Measurements from ENCODE around the gene CDH7.

Gene CDH7, protein sequence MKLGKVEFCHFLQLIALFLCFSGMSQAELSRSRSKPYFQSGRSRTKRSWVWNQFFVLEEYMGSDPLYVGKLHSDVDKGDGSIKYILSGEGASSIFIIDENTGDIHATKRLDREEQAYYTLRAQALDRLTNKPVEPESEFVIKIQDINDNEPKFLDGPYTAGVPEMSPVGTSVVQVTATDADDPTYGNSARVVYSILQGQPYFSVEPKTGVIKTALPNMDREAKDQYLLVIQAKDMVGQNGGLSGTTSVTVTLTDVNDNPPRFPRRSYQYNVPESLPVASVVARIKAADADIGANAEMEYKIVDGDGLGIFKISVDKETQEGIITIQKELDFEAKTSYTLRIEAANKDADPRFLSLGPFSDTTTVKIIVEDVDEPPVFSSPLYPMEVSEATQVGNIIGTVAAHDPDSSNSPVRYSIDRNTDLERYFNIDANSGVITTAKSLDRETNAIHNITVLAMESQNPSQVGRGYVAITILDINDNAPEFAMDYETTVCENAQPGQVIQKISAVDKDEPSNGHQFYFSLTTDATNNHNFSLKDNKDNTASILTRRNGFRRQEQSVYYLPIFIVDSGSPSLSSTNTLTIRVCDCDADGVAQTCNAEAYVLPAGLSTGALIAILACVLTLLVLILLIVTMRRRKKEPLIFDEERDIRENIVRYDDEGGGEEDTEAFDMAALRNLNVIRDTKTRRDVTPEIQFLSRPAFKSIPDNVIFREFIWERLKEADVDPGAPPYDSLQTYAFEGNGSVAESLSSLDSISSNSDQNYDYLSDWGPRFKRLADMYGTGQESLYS

DNA sequence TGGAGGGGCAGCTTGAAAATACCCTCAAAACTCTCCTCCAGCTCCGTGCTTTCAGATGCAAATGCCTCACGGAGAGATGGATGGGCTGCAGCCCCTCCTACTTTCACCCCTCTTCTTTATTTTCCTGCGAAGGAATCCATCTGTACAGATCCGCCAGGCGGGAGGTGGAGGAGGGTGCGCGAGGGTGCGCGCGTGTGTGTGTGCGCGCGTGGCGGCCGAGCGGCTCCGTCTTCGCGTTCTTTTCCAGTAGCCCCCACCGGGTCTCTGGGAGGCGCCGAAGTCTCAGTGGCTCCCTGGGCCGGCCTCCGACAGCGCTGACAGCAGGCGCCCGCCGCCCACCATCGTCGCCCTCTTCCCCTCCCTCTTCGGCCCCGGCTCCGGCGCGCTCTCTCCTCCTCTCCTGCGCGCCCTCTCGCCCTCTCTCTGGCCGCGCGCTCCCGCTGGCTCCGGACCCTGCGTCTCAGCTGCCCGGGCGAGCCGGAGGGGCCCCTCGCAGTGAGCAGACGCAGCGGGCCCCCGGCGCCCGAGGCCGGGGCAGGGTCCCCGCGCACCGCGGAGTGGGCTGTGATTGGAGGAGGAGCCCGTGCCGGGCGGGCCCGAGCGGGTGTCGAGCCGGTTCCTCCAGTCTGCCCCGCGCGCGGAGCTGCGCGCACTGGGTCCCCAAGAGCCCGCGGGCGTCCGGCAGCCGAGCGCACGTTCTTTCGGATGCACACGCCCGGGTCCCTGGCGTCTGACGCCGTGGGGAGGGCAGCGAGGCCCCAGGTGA lies at the start of gene CDH7:
Gene CDH7 (plus strand): TSS at position 624 of the 766 bp plus-strand sequence. CDS start 11,831 bp downstream, outside the sequence.
- H3K4me3 ChIP-seq (ENCODE audit: low read depth, low read length): peak within 1 kb of the TSS; percentile 92
- no peak within 1 kb of the TSS for H3K9ac ChIP-seq (ENCODE audit: low read depth, low read length)
- H3K9me3 ChIP-seq (ENCODE audit: control insufficient read depth, insufficient read depth, low read length): no peaks in the 10 kb centered on the region
- no peaks in the 10 kb centered on the region for H3K36me3 ChIP-seq (ENCODE audit: control insufficient read depth, insufficient read depth, low read length)
- peaks cover 4% of the 10 kb centered on the region for H3K4me1 ChIP-seq (ENCODE audit: control insufficient read depth, insufficient read depth, low read length)
- H3K27me3 ChIP-seq (ENCODE audit: control insufficient read depth, insufficient read depth, low read length): peaks cover 39% of the 10 kb centered on the region

- Histone ChIP-seq H3K4me1 (ENCODE audit: control insufficient read depth, insufficient read depth, low read length) (no peaks in the 10 kb centered on the region), H3K4me3 (ENCODE audit: low read depth, low read length) (no peak overlapping the region), H3K9ac (ENCODE audit: low read depth, low read length) (no peak overlapping the region), H3K27me3 (ENCODE audit: control insufficient read depth, insufficient read depth, low read length) (no peaks in the 10 kb centered on the region), H3K36me3 (ENCODE audit: control insufficient read depth, insufficient read depth, low read length) (no peaks in the 10 kb centered on the region), H3K9me3 (ENCODE audit: control insufficient read depth, insufficient read depth, low read length) (no peaks in the 10 kb centered on the region)
Observed at GRCh38 chr18:65704046-65704445, 46.8 kb upstream of the CDH7 start.

GRCh38 chr18:65706646-65707045 lies 44.2 kb upstream of the CDH7 start:
- no peaks in the 10 kb centered on the region for H3K36me3 ChIP-seq (ENCODE audit: control insufficient read depth, insufficient read depth, low read length)

GRCh38 chr18:65711493-65711892 lies 39.3 kb upstream of the CDH7 start:
- no peaks in the 10 kb centered on the region for H3K9me3 ChIP-seq (ENCODE audit: control insufficient read depth, insufficient read depth, low read length)
- no peak overlapping the region for H3K9ac ChIP-seq (ENCODE audit: low read depth, low read length)
- H3K4me1 ChIP-seq (ENCODE audit: control insufficient read depth, insufficient read depth, low read length): no peaks in the 10 kb centered on the region
- H3K4me3 ChIP-seq (ENCODE audit: low read depth, low read length): no peak overlapping the region
- H3K27me3 ChIP-seq (ENCODE audit: control insufficient read depth, insufficient read depth, low read length): no peaks in the 10 kb centered on the region
- no peaks in the 10 kb centered on the region for H3K36me3 ChIP-seq (ENCODE audit: control insufficient read depth, insufficient read depth, low read length)

More at GRCh38 chr18:65706646-65707045, 44.2 kb upstream of the CDH7 start:
- Histone ChIP-seq H3K27me3 (ENCODE audit: control insufficient read depth, insufficient read depth, low read length) (no peaks in the 10 kb centered on the region), H3K9me3 (ENCODE audit: control insufficient read depth, insufficient read depth, low read length) (no peaks in the 10 kb centered on the region), H3K4me1 (ENCODE audit: control insufficient read depth, insufficient read depth, low read length) (no peaks in the 10 kb centered on the region), H3K4me3 (ENCODE audit: low read depth, low read length) (no peak overlapping the region), H3K9ac (ENCODE audit: low read depth, low read length) (no peak overlapping the region)

- H3K9me3 ChIP-seq (ENCODE audit: control insufficient read depth, insufficient read depth, low read length): no peaks in the 10 kb centered on the region
- no peaks in the 10 kb centered on the region for H3K4me1 ChIP-seq (ENCODE audit: control insufficient read depth, insufficient read depth, low read length)
- H3K27me3 ChIP-seq (ENCODE audit: control insufficient read depth, insufficient read depth, low read length): no peaks in the 10 kb centered on the region
- H3K36me3 ChIP-seq (ENCODE audit: control insufficient read depth, insufficient read depth, low read length): no peaks in the 10 kb centered on the region
- no peak overlapping the region for H3K9ac ChIP-seq (ENCODE audit: low read depth, low read length)
- no peak overlapping the region for H3K4me3 ChIP-seq (ENCODE audit: low read depth, low read length)
Observed at GRCh38 chr18:65721619-65722018, 29.2 kb upstream of the CDH7 start.

DNA sequence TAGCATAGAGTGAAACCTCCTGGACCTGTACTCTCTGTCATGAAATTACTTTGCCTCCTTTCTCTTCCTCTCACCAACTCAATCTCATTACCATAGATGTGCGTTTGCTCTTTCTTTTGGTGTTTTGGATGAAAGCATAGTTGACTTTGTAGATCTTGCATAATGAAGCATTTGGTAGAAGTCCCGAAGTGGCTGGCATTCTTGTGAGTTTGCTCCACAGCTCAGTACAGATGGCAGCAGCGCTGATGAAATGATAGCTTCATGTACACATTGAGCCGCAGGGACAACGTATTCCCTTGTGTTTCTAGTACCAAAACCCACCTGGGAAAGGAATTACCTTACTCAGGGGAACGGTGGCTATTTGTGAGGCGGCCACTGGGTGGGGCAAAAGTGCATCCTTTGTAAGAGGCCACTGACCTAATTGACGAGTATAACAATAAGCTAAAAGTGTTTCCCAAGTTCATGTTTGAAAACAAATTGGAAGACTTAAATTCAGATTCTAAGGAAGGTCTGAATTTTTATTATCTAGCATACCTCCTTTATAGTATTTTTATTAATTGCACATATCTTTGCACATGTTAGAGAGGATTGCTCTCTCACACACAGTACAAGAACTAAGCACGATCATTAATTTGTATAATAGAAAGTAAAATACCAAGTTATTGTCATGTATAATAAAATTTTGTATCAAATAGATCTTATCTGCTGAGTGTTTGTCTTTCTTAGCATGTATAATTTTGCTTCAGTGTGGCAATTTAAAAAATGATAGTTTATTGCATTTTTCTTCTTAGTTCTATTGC lies 25.4 kb upstream of the CDH7 start:
- H3K9ac ChIP-seq (ENCODE audit: low read depth, low read length): no peak overlapping the region
- no peaks in the 10 kb centered on the region for H3K36me3 ChIP-seq (ENCODE audit: control insufficient read depth, insufficient read depth, low read length)
- no peak overlapping the region for H3K4me3 ChIP-seq (ENCODE audit: low read depth, low read length)
- no peaks in the 10 kb centered on the region for H3K27me3 ChIP-seq (ENCODE audit: control insufficient read depth, insufficient read depth, low read length)
- H3K4me1 ChIP-seq (ENCODE audit: control insufficient read depth, insufficient read depth, low read length): no peaks in the 10 kb centered on the region
- no peaks in the 10 kb centered on the region for H3K9me3 ChIP-seq (ENCODE audit: control insufficient read depth, insufficient read depth, low read length)

- H3K9ac ChIP-seq (ENCODE audit: low read depth, low read length): no peak overlapping the region
- H3K4me3 ChIP-seq (ENCODE audit: low read depth, low read length): no peak overlapping the region
- no peaks in the 10 kb centered on the region for H3K36me3 ChIP-seq (ENCODE audit: control insufficient read depth, insufficient read depth, low read length)
- H3K9me3 ChIP-seq (ENCODE audit: control insufficient read depth, insufficient read depth, low read length): no peaks in the 10 kb centered on the region
- H3K4me1 ChIP-seq (ENCODE audit: control insufficient read depth, insufficient read depth, low read length): no peaks in the 10 kb centered on the region
- H3K27me3 ChIP-seq (ENCODE audit: control insufficient read depth, insufficient read depth, low read length): no peaks in the 10 kb centered on the region
Observed at GRCh38 chr18:65735155-65735554, 15.7 kb upstream of the CDH7 start.

DNA sequence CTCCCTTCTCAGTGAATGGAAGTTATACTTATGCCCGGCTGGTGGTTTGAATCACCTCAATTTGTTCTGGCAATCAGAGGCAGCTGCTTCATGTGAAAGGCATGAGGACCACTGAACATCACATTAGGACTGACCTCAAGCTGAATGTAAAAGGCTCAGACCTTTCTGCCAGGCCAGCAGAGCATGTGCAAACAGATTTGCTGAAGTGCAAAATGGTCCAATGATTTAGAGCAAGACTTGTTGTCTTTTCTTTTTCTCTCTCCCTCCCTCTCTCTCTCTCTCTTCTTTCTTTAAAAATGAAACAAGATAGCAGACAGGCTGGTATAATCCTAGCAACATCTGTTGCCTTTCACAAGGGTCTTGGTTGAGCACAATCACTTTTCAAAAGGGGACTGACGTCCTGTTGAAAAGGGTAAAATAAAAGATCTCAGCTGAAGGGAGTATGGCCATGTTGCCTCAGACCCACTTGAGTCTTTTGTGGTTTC lies 13.3 kb upstream of the CDH7 start:
- Histone ChIP-seq H3K4me1 (ENCODE audit: control insufficient read depth, insufficient read depth, low read length) (no peaks in the 10 kb centered on the region), H3K4me3 (ENCODE audit: low read depth, low read length) (no peak overlapping the region), H3K27me3 (ENCODE audit: control insufficient read depth, insufficient read depth, low read length) (no peaks in the 10 kb centered on the region), H3K36me3 (ENCODE audit: control insufficient read depth, insufficient read depth, low read length) (no peaks in the 10 kb centered on the region), H3K9ac (ENCODE audit: low read depth, low read length) (no peak overlapping the region), H3K9me3 (ENCODE audit: control insufficient read depth, insufficient read depth, low read length) (no peaks in the 10 kb centered on the region)

DNA sequence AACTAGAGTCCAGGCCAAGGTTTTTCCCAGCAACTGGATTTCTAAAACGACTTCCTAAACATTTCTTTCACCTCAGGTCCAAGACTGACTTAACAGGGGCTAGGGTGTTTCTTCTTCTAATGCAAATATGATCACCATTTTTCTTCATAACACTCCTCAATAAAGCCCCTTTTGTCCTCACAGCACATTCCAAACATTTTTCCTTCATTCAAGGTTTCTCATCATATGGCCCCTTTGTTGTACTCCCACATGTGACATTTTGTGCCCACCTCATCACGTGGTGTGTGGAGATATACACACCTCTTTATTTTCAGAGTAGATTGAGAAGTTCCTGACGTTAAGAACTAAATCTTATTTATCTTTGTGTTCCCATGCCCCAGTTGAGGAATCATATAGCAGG lies 3.9 kb upstream of the CDH7 start:
- Histone ChIP-seq H3K4me3 (ENCODE audit: low read depth, low read length) (no peak overlapping the region), H3K9ac (ENCODE audit: low read depth, low read length) (no peak overlapping the region), H3K9me3 (ENCODE audit: control insufficient read depth, insufficient read depth, low read length) (no peaks in the 10 kb centered on the region), H3K4me1 (ENCODE audit: control insufficient read depth, insufficient read depth, low read length) (no peaks in the 10 kb centered on the region), H3K27me3 (ENCODE audit: control insufficient read depth, insufficient read depth, low read length) (peaks cover 24% of the 10 kb centered on the region), H3K36me3 (ENCODE audit: control insufficient read depth, insufficient read depth, low read length) (no peaks in the 10 kb centered on the region)

GRCh38 chr18:65748321-65748720 lies 2.5 kb upstream of the CDH7 start:
- H3K9me3 ChIP-seq (ENCODE audit: control insufficient read depth, insufficient read depth, low read length): no peaks in the 10 kb centered on the region
- H3K4me3 ChIP-seq (ENCODE audit: low read depth, low read length): no peak overlapping the region
- H3K4me1 ChIP-seq (ENCODE audit: control insufficient read depth, insufficient read depth, low read length): no peaks in the 10 kb centered on the region
- H3K27me3 ChIP-seq (ENCODE audit: control insufficient read depth, insufficient read depth, low read length): peaks cover 38% of the 10 kb centered on the region
- no peaks in the 10 kb centered on the region for H3K36me3 ChIP-seq (ENCODE audit: control insufficient read depth, insufficient read depth, low read length)
- no peak overlapping the region for H3K9ac ChIP-seq (ENCODE audit: low read depth, low read length)

- Histone ChIP-seq H3K9ac (ENCODE audit: low read depth, low read length) (no peak overlapping the region), H3K27me3 (ENCODE audit: control insufficient read depth, insufficient read depth, low read length) (peaks cover 39% of the 10 kb centered on the region), H3K4me1 (ENCODE audit: control insufficient read depth, insufficient read depth, low read length) (peaks cover 4% of the 10 kb centered on the region), H3K9me3 (ENCODE audit: control insufficient read depth, insufficient read depth, low read length) (no peaks in the 10 kb centered on the region), H3K4me3 (ENCODE audit: low read depth, low read length) (peak overlapping the region; percentile 92), H3K36me3 (ENCODE audit: control insufficient read depth, insufficient read depth, low read length) (no peaks in the 10 kb centered on the region)
Observed at GRCh38 chr18:65749841-65750240, 971 bp upstream of the CDH7 start.
